Thyroid gland (tissue), 4 donors: Measurements from ENCODE around the gene PIP4K2C.

Experiments
- CTCF ChIP-seq, 6 experiments: fragments of 200-600 bp in 3 of 6; fragments of 450-650 bp in 3 of 6; sonication (generic) in 3 of 6; IDR thresholded peaks; one replicate each; pipeline ENCODE4 v1.5.1; 2016 to 2019; ENCODE audit warnings: antibody characterized with exemption in 6 of 6, mild to moderate bottlenecking in 2 of 6, inconsistent platforms in 1 of 6, moderate library complexity in 1 of 6
- POLR2A ChIP-seq, 2 donors: fragments of 450-650 bp; IDR thresholded peaks; one replicate each; pipeline ENCODE4 v1.6.1; 2017; ENCODE audit warnings: antibody characterized with exemption in 2 of 2, mild to moderate bottlenecking in 2 of 2, moderate library complexity in 1 of 2

DNA sequence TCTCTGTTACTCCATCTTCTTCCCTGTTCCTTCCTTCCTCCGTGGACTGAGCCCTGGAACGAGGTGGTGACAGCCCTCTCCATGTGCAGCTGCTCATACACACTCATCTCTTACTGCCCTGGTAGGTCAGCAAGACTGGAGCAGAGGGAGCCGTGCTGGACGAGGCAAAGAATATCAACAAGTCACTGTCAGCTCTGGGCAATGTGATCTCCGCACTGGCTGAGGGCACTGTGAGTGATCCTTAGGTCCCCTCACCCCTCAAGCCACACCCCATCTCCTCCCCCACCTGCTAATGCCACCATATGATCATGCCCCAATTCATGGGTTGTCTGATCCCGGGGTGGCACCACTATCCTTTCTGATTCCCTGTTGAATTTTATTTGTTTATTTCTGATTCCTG is 22.2 kb upstream of the PIP4K2C start:
- TF ChIP-seq CTCF (IDR thresholded peaks at IDR 0.05) (no peak), POLR2A (IDR thresholded peaks at IDR 0.05) (no peak)
